RWPE1 (cell line): ENCODE results near the gene NRP2.

ENCODE experiments used
- CTCF ChIA-PET: fragments of 350-600 bp; sonication (Branson Sonifier 250); formaldehyde crosslinking; extraction: SDS; loops from one replicate; lab custom pipeline; 2021; lab: Yijun Ruan, JAX
- POLR2A ChIA-PET: fragments of 400-600 bp; formaldehyde crosslinking; extraction: SDS; loops from one replicate; lab custom pipeline; 2020; ENCODE audit warnings: antibody characterized with exemption; ENCODE audit not compliant: low non-redundant PET; lab: Yijun Ruan, JAX
- DNase-seq: peaks from one replicate; pipeline ENCODE4 v3.0.0; 2012; ENCODE audit warnings: low spot score
- H3K27ac ChIP-seq: fragments of 450-650 bp; 2 replicates; pipeline ENCODE4 v1.5.1; 2017
- TF ChIP-seq, protein P1 (sequence below): fragments of 450-650 bp; conservative IDR thresholded peaks from 2 replicates; pipeline ENCODE4 v1.5.1; 2017; ENCODE audit warnings: low read depth, mild to moderate bottlenecking

NRP2 gene

DNA sequence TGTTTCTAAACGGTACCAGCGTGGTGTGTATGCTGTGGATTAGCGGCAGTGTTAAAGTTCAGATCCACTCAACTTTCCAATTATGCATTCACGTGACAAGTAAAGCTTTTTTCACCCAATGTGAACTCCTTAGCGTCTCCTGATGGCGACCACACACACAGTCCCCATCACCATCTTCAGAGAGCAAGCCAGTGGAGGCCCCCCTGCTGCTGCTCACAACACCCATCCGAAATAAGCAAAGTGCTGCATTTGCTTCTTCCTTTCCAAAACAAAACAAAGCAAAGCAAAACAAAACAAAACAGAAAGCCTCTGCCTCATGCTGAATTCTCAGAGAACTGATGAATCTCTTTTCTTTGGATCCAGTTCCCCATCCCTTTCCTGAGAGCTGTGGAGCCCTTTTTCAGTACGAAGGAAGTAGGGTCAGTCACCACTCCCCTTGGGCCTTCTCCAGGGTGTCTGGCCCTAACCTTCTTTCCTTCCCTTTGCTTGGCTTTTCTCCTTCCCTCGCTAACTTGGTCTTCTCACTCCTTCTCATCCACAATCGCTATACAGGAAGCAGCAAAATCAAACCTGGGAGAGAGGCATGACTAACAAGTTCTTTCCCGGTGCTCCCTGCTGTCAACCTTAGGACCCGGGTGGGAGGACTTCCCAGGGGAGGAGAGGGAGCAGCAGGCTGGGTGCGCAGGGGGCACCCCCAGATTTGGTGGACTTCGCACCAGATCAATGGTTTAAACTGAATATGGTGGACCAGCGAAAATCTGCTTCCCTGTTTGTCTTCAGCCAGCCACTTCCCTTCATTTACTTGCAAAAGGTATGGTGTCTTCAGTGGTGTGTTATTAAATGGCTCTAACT, 56.0 kb downstream of the NRP2 start:
- ChIA-PET POLR2A (no interaction called here), CTCF (no interaction called here)
- TF ChIP-seq, protein P1, sequence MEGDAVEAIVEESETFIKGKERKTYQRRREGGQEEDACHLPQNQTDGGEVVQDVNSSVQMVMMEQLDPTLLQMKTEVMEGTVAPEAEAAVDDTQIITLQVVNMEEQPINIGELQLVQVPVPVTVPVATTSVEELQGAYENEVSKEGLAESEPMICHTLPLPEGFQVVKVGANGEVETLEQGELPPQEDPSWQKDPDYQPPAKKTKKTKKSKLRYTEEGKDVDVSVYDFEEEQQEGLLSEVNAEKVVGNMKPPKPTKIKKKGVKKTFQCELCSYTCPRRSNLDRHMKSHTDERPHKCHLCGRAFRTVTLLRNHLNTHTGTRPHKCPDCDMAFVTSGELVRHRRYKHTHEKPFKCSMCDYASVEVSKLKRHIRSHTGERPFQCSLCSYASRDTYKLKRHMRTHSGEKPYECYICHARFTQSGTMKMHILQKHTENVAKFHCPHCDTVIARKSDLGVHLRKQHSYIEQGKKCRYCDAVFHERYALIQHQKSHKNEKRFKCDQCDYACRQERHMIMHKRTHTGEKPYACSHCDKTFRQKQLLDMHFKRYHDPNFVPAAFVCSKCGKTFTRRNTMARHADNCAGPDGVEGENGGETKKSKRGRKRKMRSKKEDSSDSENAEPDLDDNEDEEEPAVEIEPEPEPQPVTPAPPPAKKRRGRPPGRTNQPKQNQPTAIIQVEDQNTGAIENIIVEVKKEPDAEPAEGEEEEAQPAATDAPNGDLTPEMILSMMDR, result no peak
- H3K27ac ChIP-seq, result no peak overlapping the region
- no peak for DNase-seq

DNA sequence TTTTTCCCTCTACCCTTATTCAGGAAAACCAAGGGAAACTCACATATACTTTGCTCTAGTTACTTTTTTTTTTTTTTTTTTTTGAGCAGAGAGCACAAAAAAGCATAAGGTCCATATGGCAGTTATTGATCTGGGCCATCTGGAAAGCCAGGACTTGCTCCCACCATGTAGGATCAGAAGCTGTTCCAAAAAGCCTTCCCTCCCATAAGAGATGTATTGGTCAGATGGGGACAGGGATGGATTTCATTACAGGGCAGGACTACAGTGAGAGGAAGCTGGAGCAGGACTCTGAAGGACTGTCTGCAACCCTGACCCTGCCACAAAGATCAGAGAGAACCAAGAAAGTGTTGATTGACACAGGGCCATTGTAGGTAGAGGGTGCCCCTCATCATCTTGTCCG, 57.3 kb downstream of the NRP2 start:
- POLR2A ChIA-PET, result no interaction called here
- TF ChIP-seq, protein P1, result no peak
- CTCF ChIA-PET, result no interaction called here
- no peak overlapping the region for H3K27ac ChIP-seq
- DNase-seq, result no peak

DNA sequence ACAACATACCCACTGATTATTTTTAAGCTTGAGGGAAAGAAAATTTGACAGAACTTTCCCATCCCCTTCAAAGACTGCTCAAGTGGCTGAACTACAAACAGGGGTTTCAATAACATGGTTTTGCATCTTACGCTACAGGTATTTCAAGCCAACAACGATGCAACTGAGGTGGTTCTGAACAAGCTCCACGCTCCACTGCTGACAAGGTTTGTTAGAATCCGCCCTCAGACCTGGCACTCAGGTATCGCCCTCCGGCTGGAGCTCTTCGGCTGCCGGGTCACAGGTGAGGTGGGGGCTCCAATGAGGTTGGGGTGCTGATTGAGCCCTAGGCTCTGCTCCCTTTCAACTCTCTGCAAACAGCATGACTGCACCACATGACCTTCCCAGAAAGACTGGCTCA, 58.1 kb downstream of the NRP2 start:
- ChIA-PET CTCF (no interaction called here), POLR2A (no interaction called here)
- no peak for DNase-seq
- no peak overlapping the region for H3K27ac ChIP-seq
- TF ChIP-seq, protein P1, result no peak

DNA sequence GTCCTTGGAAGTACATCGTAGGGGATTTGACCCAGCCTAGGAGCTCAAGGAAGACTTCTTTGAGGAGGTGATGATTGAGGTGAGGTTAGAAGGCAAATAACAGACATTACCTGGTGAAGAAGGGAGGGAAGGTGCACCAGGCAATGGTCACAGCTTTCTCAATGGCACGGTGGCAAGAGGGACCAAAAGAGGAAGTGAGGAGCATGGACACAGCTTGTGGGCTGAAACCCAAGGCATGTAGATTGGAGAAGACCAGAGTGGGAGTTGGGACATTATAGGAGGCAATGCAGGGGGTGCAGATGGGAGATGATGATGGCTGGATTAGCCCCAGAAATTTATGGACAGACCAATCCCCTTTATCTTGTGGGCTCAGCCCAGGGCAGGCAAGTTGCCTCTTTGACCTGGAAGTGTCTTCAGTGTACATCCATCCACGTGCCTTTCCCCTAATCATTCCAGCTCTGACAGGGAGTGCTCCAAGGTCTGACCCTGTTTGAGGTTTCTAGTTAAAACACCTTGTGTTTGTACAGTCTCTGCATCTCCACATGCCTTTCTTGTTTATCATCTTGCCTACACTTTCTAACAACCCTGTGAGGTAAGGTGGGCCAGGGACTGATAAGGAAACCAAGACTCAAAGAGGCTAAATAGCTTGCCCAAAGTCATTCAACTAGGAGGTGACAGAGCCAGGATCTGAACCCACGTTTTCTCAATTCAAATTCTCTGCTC, 59.1 kb downstream of the NRP2 start:
- DNase-seq, result no peak
- CTCF ChIA-PET, result no interaction called here
- H3K27ac ChIP-seq, result no peak overlapping the region
- POLR2A ChIA-PET, result no interaction called here
- TF ChIP-seq, protein P1, result no peak

DNA sequence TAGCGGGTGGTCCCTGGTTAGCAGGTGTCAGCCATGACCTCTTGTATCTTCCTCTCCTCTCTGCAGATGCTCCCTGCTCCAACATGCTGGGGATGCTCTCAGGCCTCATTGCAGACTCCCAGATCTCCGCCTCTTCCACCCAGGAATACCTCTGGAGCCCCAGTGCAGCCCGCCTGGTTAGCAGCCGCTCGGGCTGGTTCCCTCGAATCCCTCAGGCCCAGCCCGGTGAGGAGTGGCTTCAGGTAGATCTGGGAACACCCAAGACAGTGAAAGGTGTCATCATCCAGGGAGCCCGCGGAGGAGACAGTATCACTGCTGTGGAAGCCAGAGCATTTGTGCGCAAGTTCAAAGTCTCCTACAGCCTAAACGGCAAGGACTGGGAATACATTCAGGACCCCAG, 60.8 kb downstream of the NRP2 start:
- no peak overlapping the region for H3K27ac ChIP-seq
- TF ChIP-seq, protein P1, result no peak
- POLR2A ChIA-PET, result no interaction called here
- CTCF ChIA-PET, result no interaction called here
- no peak for DNase-seq

DNA sequence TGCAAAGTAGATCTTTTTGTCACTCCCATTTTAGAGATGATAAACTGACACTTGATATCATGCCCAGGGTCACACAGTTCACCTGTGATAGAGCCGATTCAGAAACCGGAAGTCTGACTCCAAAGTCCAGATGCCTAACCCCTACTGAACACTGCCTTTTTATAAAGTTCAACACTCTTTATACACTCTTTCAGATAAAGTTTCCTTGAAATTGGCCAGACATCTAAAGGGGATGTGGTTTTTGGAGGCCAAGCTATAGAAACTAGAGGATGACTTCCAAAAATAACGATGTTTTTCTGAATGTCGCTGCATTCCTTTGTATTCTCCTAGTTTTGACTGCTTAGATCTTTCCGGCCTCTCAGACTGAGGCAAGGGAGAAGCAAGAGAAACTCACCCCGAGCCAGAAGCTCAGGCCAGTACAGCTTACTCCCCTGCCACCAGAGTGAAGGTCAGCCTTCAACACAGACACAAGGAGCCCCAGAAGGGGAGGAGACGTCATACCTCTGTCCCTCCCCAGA, 61.8 kb downstream of the NRP2 start:
- no peak overlapping the region for H3K27ac ChIP-seq
- ChIA-PET CTCF (no interaction called here), POLR2A (no interaction called here)
- TF ChIP-seq, protein P1, result no peak
- DNase-seq, result no peak
